WTC11 (cell line): Measurements from ENCODE around the gene P3R3URF. TPM values are rescaled to one million over a fixed set of nuclear protein-coding genes. Genes with fewer than 3 reads are reported as not detected.

Experiments used
- ATAC-seq: fragments of 200-7000 bp; cut with Tn5 transposase; 2 replicates; pipeline ENCODE4 v1.10.0; 2021; ENCODE audit warnings: mild to moderate bottlenecking, moderate library complexity
- CTCF ChIA-PET: fragments of 300-600 bp; sonication (Branson Sonifier 250); formaldehyde crosslinking; loops from one replicate; lab custom pipeline; 2021; ENCODE audit warnings: antibody characterized with exemption; lab: Charles Lee
- POLR2A ChIA-PET: fragments of 350-600 bp; sonication (Branson Sonifier 250); formaldehyde crosslinking; loops from one replicate; lab custom pipeline; 2021; ENCODE audit warnings: antibody characterized with exemption; lab: Charles Lee
- DNase-seq: peaks from one replicate; pipeline ENCODE4 v3.0.0; 2021; ENCODE audit warnings: low spot score
- H3K27ac Mint-ChIP-seq: 2 replicates; pipeline ENCODE4 v1.8.0; 2021; ENCODE audit warnings: mixed read lengths
- H3K27me3 Mint-ChIP-seq: 2 replicates; pipeline ENCODE4 v1.8.0; 2021; ENCODE audit warnings: low read depth, mild to moderate bottlenecking, moderate library complexity, mixed read lengths
- H3K36me3 Mint-ChIP-seq: 2 replicates; pipeline ENCODE4 v1.8.0; 2021; ENCODE audit warnings: mixed read lengths
- H3K4me1 Mint-ChIP-seq: 2 replicates; pipeline ENCODE4 v1.8.0; 2022; ENCODE audit warnings: mixed read lengths
- H3K4me3 Mint-ChIP-seq: 2 replicates; pipeline ENCODE4 v1.8.0; 2021; ENCODE audit warnings: mild to moderate bottlenecking, moderate library complexity, mixed read lengths
- H3K9me3 Mint-ChIP-seq: 2 replicates; pipeline ENCODE4 v1.8.0; 2021; ENCODE audit warnings: mixed read lengths
- E2F4 ChIP-seq: sonication (generic); formaldehyde crosslinking; IDR thresholded peaks from 2 replicates; pipeline ENCODE4 v1.8.1; 2022; ENCODE audit warnings: low read depth, mild to moderate bottlenecking, moderate library complexity, missing genetic modification reagents, borderline replicate concordance
- ETV6 ChIP-seq: sonication (generic); formaldehyde crosslinking; IDR thresholded peaks from 2 replicates; pipeline ENCODE4 v1.8.1; 2022; ENCODE audit warnings: mild to moderate bottlenecking, missing genetic modification reagents
- KAT7 ChIP-seq: sonication (generic); formaldehyde crosslinking; IDR thresholded peaks from 2 replicates; pipeline ENCODE4 v1.8.1; 2023; ENCODE audit warnings: missing genetic modification reagents, mild to moderate bottlenecking, borderline replicate concordance
- MXD4 ChIP-seq: fragments of 250-450 bp; sonication (Bioruptor Pico); IDR thresholded peaks from 2 replicates; pipeline ENCODE4 v1.8.0; 2021; ENCODE audit warnings: mild to moderate bottlenecking, moderate library complexity, borderline replicate concordance
- MYBL2 ChIP-seq: sonication (generic); formaldehyde crosslinking; IDR thresholded peaks from 2 replicates; pipeline ENCODE4 v1.8.1; 2023; ENCODE audit warnings: mild to moderate bottlenecking, moderate library complexity, missing genetic modification reagents
- PRRX2 ChIP-seq: fragments of 250-450 bp; sonication (Bioruptor Pico); IDR thresholded peaks from 2 replicates; pipeline ENCODE4 v1.8.0; 2021; ENCODE audit warnings: mild to moderate bottlenecking
- RORB ChIP-seq: fragments of 250-450 bp; sonication (Bioruptor Pico); IDR thresholded peaks from 2 replicates; pipeline ENCODE4 v1.9.0; 2021; ENCODE audit warnings: mild to moderate bottlenecking
- TEAD4 ChIP-seq: sonication (generic); formaldehyde crosslinking; IDR thresholded peaks from 2 replicates; pipeline ENCODE4 v1.8.0; 2022; ENCODE audit warnings: mild to moderate bottlenecking, missing genetic modification reagents
- ZBTB21 ChIP-seq: sonication (generic); formaldehyde crosslinking; IDR thresholded peaks from 2 replicates; pipeline ENCODE4 v1.8.1; 2023; ENCODE audit warnings: mild to moderate bottlenecking, missing genetic modification reagents, borderline replicate concordance
- ZNF671 ChIP-seq: fragments of 250-450 bp; sonication (Bioruptor Pico); IDR thresholded peaks from 2 replicates; pipeline ENCODE4 v1.8.0; 2021; ENCODE audit warnings: mild to moderate bottlenecking
- ZSCAN18 ChIP-seq: fragments of 250-450 bp; sonication (Bioruptor Pico); IDR thresholded peaks from 2 replicates; pipeline ENCODE4 v2.1.2; 2022; ENCODE audit warnings: mild to moderate bottlenecking, moderate library complexity
- total RNA-seq: library from RNA; stranded (reverse); gene quantifications from 3 replicates; pipeline ENCODE4 v1.2.3, GENCODE V29; 2021
- TF ChIP-seq, protein P1 (sequence below): sonication (generic); formaldehyde crosslinking; IDR thresholded peaks from 2 replicates; pipeline ENCODE4 v1.8.1; 2023; ENCODE audit warnings: mild to moderate bottlenecking, missing genetic modification reagents, borderline replicate concordance
- TF ChIP-seq, protein P2 (sequence below): sonication (generic); formaldehyde crosslinking; IDR thresholded peaks from 2 replicates; pipeline ENCODE4 v1.8.0; 2022; ENCODE audit warnings: mild to moderate bottlenecking, missing genetic modification reagents
- TF ChIP-seq, protein P3 (sequence below): fragments of 250-450 bp; sonication (Bioruptor Pico); IDR thresholded peaks from 2 replicates; pipeline ENCODE4 v1.9.0; 2021; ENCODE audit warnings: mild to moderate bottlenecking
- TF ChIP-seq, protein P4 (sequence below): sonication (generic); formaldehyde crosslinking; IDR thresholded peaks from 2 replicates; pipeline ENCODE4 v1.8.0; 2023; ENCODE audit warnings: missing genetic modification reagents

Gene P3R3URF
- total RNA-seq, 1 experiment from 2014 or later: not detected

DNA sequence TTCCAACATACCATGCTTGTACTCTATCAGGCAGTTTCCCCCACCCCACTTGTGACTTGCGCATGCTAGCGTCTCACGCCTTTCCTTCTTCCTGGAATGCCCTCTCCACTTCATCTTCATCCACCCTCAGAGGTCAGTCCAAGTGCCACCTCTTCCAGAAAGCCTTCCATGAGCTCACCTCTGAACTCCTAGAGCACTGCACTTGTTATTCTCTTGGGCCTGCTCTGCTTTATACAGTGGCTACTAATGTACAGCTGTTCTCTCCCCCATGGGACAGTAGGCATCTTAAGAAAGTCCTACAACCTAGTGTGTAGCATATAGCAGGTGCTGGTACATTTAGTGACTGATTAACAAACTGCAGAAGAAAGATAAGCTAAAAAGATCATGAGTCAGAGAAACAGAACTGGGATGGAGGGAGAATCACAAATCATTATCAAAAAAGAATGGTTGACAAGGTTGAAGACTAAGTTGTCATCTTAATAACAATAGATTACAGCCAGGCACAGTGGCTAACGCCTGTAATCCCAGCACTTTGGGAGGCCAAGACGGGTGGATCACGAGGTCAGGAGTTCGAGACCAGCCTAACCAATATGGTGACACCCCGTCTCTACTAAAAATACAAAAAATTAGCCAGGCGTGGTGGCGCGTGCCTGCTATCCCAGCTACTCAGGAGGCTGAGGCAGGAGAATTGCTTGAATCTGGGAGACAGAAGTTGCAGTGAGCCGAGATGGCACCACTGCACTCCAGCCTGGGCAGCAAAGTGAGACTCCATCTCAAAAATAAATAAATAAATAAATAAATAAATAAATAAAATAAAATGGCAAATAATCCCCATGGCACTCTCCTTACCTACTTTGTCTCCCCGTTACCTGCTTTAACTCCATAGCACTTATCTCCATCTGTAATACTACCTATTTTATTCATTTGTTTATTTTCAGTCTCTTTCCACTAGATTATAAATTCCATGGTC, 17.7 kb downstream of the P3R3URF start:
- no peak for TF ChIP-seq MXD4 (CRISPR knock-in tag)
- TF ChIP-seq ZSCAN18 (CRISPR knock-in tag): no peak
- no peak for TF ChIP-seq PRRX2 (CRISPR knock-in tag)
- TF ChIP-seq TEAD4: no peak
- TF ChIP-seq, protein P1, sequence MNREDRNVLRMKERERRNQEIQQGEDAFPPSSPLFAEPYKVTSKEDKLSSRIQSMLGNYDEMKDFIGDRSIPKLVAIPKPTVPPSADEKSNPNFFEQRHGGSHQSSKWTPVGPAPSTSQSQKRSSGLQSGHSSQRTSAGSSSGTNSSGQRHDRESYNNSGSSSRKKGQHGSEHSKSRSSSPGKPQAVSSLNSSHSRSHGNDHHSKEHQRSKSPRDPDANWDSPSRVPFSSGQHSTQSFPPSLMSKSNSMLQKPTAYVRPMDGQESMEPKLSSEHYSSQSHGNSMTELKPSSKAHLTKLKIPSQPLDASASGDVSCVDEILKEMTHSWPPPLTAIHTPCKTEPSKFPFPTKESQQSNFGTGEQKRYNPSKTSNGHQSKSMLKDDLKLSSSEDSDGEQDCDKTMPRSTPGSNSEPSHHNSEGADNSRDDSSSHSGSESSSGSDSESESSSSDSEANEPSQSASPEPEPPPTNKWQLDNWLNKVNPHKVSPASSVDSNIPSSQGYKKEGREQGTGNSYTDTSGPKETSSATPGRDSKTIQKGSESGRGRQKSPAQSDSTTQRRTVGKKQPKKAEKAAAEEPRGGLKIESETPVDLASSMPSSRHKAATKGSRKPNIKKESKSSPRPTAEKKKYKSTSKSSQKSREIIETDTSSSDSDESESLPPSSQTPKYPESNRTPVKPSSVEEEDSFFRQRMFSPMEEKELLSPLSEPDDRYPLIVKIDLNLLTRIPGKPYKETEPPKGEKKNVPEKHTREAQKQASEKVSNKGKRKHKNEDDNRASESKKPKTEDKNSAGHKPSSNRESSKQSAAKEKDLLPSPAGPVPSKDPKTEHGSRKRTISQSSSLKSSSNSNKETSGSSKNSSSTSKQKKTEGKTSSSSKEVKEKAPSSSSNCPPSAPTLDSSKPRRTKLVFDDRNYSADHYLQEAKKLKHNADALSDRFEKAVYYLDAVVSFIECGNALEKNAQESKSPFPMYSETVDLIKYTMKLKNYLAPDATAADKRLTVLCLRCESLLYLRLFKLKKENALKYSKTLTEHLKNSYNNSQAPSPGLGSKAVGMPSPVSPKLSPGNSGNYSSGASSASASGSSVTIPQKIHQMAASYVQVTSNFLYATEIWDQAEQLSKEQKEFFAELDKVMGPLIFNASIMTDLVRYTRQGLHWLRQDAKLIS (CRISPR knock-in tag): no peak
- TF ChIP-seq KAT7 (CRISPR knock-in tag): no peak
- TF ChIP-seq ETV6: no peak
- no peak for TF ChIP-seq E2F4 (CRISPR knock-in tag)
- TF ChIP-seq ZNF671 (CRISPR knock-in tag): no peak
- ChIA-PET POLR2A (interaction anchor here (0.6 kb wide), 1 partner anchor 117 kb away, joined by 4 read pairs; no protein-coding TSS in a partner anchor), CTCF (interaction anchor here (0.8 kb wide), 1 partner anchor 8 kb away, joined by 4 read pairs; no protein-coding TSS in a partner anchor)
- ATAC-seq (no peak), DNase-seq (no peak)
- no peaks in the 10 kb centered on the region for H3K27me3 Mint-ChIP-seq
- no peaks in the 10 kb centered on the region for H3K9me3 Mint-ChIP-seq
- H3K27ac Mint-ChIP-seq: no peak overlapping the region
- H3K4me3 Mint-ChIP-seq: no peak overlapping the region
- H3K4me1 Mint-ChIP-seq: no peaks in the 10 kb centered on the region
- no peaks in the 10 kb centered on the region for H3K36me3 Mint-ChIP-seq

DNA sequence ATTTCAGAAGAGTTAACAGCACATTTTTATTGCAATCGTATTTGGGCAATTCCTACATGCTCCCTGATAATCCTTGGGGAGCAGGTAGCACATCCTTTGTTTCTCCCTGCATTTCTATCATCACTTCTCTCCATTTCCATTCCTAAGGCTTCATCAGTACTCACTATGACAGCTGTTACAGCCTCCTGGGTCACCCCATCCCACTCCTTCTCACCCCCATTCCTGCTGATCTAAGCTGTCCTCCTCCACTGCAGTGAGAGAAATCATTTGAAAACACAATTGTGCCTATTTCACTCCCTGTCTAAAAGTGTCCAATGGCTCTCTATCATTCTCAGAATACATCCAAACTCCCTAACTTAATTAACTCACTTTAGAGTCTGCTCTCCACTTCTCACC, 18.4 kb downstream of the P3R3URF start:
- H3K27ac Mint-ChIP-seq: no peak overlapping the region
- ChIA-PET CTCF (interaction anchor here (0.8 to 1.2 kb wide), 2 partner anchors 9 to 66 kb away, joined by 4 read pairs; no protein-coding TSS in a partner anchor), POLR2A (no interaction called here)
- no peaks in the 10 kb centered on the region for H3K27me3 Mint-ChIP-seq
- no peak for ATAC-seq
- DNase-seq: no peak
- H3K9me3 Mint-ChIP-seq: no peaks in the 10 kb centered on the region
- no peak overlapping the region for H3K4me3 Mint-ChIP-seq
- H3K36me3 Mint-ChIP-seq: no peaks in the 10 kb centered on the region
- TF ChIP-seq ZSCAN18 (CRISPR knock-in tag): no peak
- TF ChIP-seq, protein P2, sequence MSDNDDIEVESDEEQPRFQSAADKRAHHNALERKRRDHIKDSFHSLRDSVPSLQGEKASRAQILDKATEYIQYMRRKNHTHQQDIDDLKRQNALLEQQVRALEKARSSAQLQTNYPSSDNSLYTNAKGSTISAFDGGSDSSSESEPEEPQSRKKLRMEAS: no peak
- TF ChIP-seq RORB (CRISPR knock-in tag): no peak
- TF ChIP-seq ZBTB21 (CRISPR knock-in tag): no peak
- TF ChIP-seq, protein P3, sequence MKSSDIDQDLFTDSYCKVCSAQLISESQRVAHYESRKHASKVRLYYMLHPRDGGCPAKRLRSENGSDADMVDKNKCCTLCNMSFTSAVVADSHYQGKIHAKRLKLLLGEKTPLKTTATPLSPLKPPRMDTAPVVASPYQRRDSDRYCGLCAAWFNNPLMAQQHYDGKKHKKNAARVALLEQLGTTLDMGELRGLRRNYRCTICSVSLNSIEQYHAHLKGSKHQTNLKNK (CRISPR knock-in tag): no peak
- no peak for TF ChIP-seq MYBL2 (CRISPR knock-in tag)
- no peak for TF ChIP-seq TEAD4
- TF ChIP-seq, protein P4, sequence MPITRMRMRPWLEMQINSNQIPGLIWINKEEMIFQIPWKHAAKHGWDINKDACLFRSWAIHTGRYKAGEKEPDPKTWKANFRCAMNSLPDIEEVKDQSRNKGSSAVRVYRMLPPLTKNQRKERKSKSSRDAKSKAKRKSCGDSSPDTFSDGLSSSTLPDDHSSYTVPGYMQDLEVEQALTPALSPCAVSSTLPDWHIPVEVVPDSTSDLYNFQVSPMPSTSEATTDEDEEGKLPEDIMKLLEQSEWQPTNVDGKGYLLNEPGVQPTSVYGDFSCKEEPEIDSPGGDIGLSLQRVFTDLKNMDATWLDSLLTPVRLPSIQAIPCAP (CRISPR knock-in tag): no peak
- TF ChIP-seq, all 79 proteins: peak for 0
- no peaks in the 10 kb centered on the region for H3K4me1 Mint-ChIP-seq
